Caco-2 (cell line): ENCODE data around the gene GIMAP4. TPM values are rescaled to one million over a fixed set of nuclear protein-coding genes. Genes with fewer than 3 reads are reported as not detected.

Experiments
- BruUV-seq: library from RNA; stranded (reverse); fragments of 400-500 nt; replicated peaks from 2 replicates; lab custom pipeline; 2021; lab: Mats Ljungman, UMichigan
- CTCF ChIA-PET: fragments of 300-600 bp; sonication (Branson Sonifier 250); formaldehyde crosslinking; loops from one replicate; lab custom pipeline; 2022; ENCODE audit warnings: antibody characterized with exemption; lab: Charles Lee
- POLR2A ChIA-PET: fragments of 300-600 bp; sonication (Branson Sonifier 250); formaldehyde crosslinking; loops from one replicate; lab custom pipeline; 2022; ENCODE audit warnings: antibody characterized with exemption; lab: Charles Lee
- DNase-seq, 2 experiments: peaks; one replicate each; pipeline versions ENCODE4 v3.0.0 to v3.0.0-alpha.2; 2020 to 2022
- H3K27me3 ChIP-seq: replicated peaks from 2 replicates; pipeline ENCODE4 v1.6.0; 2011; ENCODE audit warnings: low read length; ENCODE audit not compliant: control insufficient read depth, insufficient read depth
- H3K36me3 ChIP-seq: 2 replicates; pipeline ENCODE4 v1.5.1; 2011; ENCODE audit warnings: low read length; ENCODE audit not compliant: control insufficient read depth, insufficient read depth
- H3K4me1 ChIP-seq: fragments of 250-450 bp; sonication (Bioruptor Pico); 2 replicates; pipeline ENCODE4 v1.5.1; 2020; ENCODE audit warnings: mild to moderate bottlenecking
- H3K4me3 ChIP-seq: 2 replicates; pipeline ENCODE4 v1.5.1; 2011; ENCODE audit warnings: low read depth, mild to moderate bottlenecking, control low read depth, low read length
- H3K9me3 ChIP-seq: fragments of 250-450 bp; sonication (Bioruptor Pico); 2 replicates; pipeline ENCODE4 v1.5.1; 2020; ENCODE audit warnings: mild to moderate bottlenecking, moderate library complexity
- H3K27ac Mint-ChIP-seq: one replicate; pipeline ENCODE4 v1.8.0; 2022; ENCODE audit warnings: mixed read lengths; ENCODE audit not compliant: unreplicated experiment
- H3K27me3 Mint-ChIP-seq: one replicate; pipeline ENCODE4 v1.8.0; 2022; ENCODE audit warnings: mixed read lengths; ENCODE audit not compliant: insufficient read depth, unreplicated experiment
- H3K36me3 Mint-ChIP-seq: one replicate; pipeline ENCODE4 v1.8.0; 2022; ENCODE audit warnings: mild to moderate bottlenecking, mixed read lengths; ENCODE audit not compliant: insufficient read depth, unreplicated experiment
- H3K4me1 Mint-ChIP-seq: one replicate; pipeline ENCODE4 v1.8.0; 2022; ENCODE audit warnings: low read depth, mixed read lengths; ENCODE audit not compliant: unreplicated experiment
- H3K4me3 Mint-ChIP-seq: one replicate; pipeline ENCODE4 v1.8.0; 2022; ENCODE audit warnings: mild to moderate bottlenecking, moderate library complexity, mixed read lengths; ENCODE audit not compliant: unreplicated experiment
- H3K9me3 Mint-ChIP-seq: one replicate; pipeline ENCODE4 v1.8.0; 2022; ENCODE audit warnings: mixed read lengths; ENCODE audit not compliant: unreplicated experiment
- intact Hi-C: fragments of 100-400 bp; cut with micrococcal nuclease; formaldehyde crosslinking; loops from one replicate; pipeline ENCODE4 v1.10.0; 2022; ENCODE audit not compliant: unreplicated experiment
- total RNA-seq: library from RNA; stranded (reverse); gene quantifications from 2 replicates; pipeline ENCODE4 v1.2.3, GENCODE V29; 2022
- TF ChIP-seq, protein P1 (sequence below), 2 experiments: fragments of 200-600 bp in 1 of 2; IDR thresholded peaks; 1 replicate in 1 of 2; 2 replicates in 1 of 2; pipeline versions ENCODE4 v1.5.1 to v1.8.0; 2011 to 2022; ENCODE audit warnings: antibody characterized with exemption in 1 of 2, control low read depth in 1 of 2, inconsistent platforms in 1 of 2, low read depth in 1 of 2, low read length in 1 of 2, mild to moderate bottlenecking in 1 of 2, moderate library complexity in 1 of 2; ENCODE audit not compliant: insufficient read depth in 1 of 2, severe bottlenecking in 1 of 2, unreplicated experiment in 1 of 2

The GIMAP4 gene
- total RNA-seq, 1 experiment from 2014 or later: not detected

DNA sequence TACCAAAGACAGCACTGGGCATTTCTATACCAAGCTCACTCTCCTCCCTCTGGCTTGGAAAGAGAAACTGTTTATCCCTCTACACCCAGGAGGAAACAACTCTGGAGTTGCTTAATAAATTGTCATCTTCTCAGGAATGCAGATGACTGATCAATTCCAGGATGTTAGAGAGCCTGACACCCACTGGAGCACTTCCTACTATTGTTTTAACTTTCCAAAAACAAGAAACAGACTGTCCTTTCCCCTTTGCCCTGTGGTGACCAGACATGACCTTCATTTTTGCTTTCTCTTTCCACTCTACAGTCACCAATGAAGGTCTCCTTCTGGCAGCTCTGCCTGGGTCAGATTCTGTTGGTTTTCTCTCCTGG, 19.6 kb downstream of the GIMAP4 start:
- POLR2A ChIA-PET: no interaction called here
- no peak for DNase-seq
- BruUV-seq: no TSS peak

DNA sequence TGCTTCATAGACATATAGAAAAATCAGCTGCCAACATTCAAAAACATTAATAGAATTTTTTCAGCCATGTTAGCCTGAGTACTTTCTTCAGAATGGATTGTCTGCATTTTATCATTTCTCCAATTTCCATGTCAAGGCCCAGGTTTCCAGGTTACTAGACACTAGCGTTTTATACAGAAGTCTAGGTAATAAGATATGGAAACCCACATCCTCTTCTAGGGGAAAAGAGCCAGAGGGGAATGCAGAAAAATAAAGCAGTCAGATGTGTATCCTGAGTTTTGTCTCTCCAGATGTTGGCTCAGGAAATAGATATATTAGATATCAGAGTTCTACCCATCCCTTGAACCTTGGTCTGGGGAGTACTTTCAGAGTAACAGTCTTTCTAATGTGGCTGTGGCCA, 20.4 kb downstream of the GIMAP4 start:
- Histone ChIP-seq H3K27me3 (no peaks in the 10 kb centered on the region), H3K4me3 (no peak overlapping the region), H3K9me3 (no peaks in the 10 kb centered on the region), H3K4me1 (no peaks in the 10 kb centered on the region), H3K36me3 (no peaks in the 10 kb centered on the region)
- intact Hi-C loops: no loop called here
- no peak for DNase-seq
- no peaks in the 10 kb centered on the region for H3K9me3 Mint-ChIP-seq
- H3K27ac Mint-ChIP-seq: no peak overlapping the region
- no TSS peak for BruUV-seq
- ChIA-PET POLR2A (no interaction called here), CTCF (no interaction called here)
- no peaks in the 10 kb centered on the region for H3K36me3 Mint-ChIP-seq
- H3K4me1 Mint-ChIP-seq: no peaks in the 10 kb centered on the region
- TF ChIP-seq, protein P1, sequence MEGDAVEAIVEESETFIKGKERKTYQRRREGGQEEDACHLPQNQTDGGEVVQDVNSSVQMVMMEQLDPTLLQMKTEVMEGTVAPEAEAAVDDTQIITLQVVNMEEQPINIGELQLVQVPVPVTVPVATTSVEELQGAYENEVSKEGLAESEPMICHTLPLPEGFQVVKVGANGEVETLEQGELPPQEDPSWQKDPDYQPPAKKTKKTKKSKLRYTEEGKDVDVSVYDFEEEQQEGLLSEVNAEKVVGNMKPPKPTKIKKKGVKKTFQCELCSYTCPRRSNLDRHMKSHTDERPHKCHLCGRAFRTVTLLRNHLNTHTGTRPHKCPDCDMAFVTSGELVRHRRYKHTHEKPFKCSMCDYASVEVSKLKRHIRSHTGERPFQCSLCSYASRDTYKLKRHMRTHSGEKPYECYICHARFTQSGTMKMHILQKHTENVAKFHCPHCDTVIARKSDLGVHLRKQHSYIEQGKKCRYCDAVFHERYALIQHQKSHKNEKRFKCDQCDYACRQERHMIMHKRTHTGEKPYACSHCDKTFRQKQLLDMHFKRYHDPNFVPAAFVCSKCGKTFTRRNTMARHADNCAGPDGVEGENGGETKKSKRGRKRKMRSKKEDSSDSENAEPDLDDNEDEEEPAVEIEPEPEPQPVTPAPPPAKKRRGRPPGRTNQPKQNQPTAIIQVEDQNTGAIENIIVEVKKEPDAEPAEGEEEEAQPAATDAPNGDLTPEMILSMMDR (IDR thresholded peaks at IDR 0.05; ENCODE audit: insufficient read depth in 1 of 2, low read depth in 1 of 2, low read length in 1 of 2, severe bottlenecking in 1 of 2, unreplicated experiment in 1 of 2): no peak
- H3K27me3 Mint-ChIP-seq: peaks cover 6% of the 10 kb centered on the region
- H3K4me3 Mint-ChIP-seq: no peak overlapping the region

More for the DNA sequence above, 19.6 kb downstream of the GIMAP4 start:
- H3K27ac Mint-ChIP-seq: no peak overlapping the region
- intact Hi-C loops: no loop called here
- H3K4me1 ChIP-seq: no peaks in the 10 kb centered on the region
- H3K36me3 Mint-ChIP-seq: no peaks in the 10 kb centered on the region
- peaks cover 6% of the 10 kb centered on the region for H3K27me3 Mint-ChIP-seq
- H3K4me3 Mint-ChIP-seq: no peak overlapping the region
- H3K4me3 ChIP-seq: no peak overlapping the region
- H3K4me1 Mint-ChIP-seq: no peaks in the 10 kb centered on the region
- TF ChIP-seq, protein P1 (IDR thresholded peaks at IDR 0.05; ENCODE audit: insufficient read depth in 1 of 2, low read depth in 1 of 2, low read length in 1 of 2, severe bottlenecking in 1 of 2, unreplicated experiment in 1 of 2): no peak
- CTCF ChIA-PET: no interaction called here
- H3K9me3 Mint-ChIP-seq: no peaks in the 10 kb centered on the region
- H3K27me3 ChIP-seq: no peaks in the 10 kb centered on the region
- no peaks in the 10 kb centered on the region for H3K36me3 ChIP-seq
- H3K9me3 ChIP-seq: 0 out of 2 replicates have a peak, but pooled peaks cover 3% of the 10 kb centered on the region

DNA sequence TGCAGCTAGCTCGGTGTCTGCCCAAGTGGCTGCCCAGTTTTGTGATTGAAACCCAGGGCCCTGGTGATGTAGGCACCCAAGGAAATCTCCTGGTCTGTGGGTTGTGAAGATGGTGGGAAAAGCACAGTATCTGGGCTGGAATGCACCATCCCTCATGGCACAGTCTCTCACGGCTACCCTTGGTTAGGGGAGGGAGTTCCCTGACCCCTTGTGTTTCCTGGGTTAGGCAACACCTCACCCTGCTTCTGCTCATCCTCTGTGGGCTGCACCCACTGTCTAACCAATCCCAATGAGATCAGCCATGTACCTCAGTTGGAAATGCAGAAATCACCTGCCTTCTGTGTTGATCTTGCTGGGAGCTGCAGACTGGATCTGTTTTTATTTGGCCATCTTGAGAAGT, 27.6 kb downstream of the GIMAP4 start:
- no peaks in the 10 kb centered on the region for H3K27me3 ChIP-seq
- 0 out of 2 replicates have a peak, but pooled peaks cover 3% of the 10 kb centered on the region for H3K9me3 ChIP-seq
- H3K36me3 ChIP-seq: no peaks in the 10 kb centered on the region
- Mint-ChIP-seq H3K27me3 (peaks cover 3% of the 10 kb centered on the region), H3K36me3 (no peaks in the 10 kb centered on the region), H3K27ac (no peak overlapping the region), H3K9me3 (peaks cover 27% of the 10 kb centered on the region), H3K4me1 (no peaks in the 10 kb centered on the region), H3K4me3 (no peak overlapping the region)
- BruUV-seq: no TSS peak
- ChIA-PET POLR2A (no interaction called here), CTCF (no interaction called here)
- intact Hi-C loops: no loop called here
- no peak overlapping the region for H3K4me3 ChIP-seq
- TF ChIP-seq, protein P1 (IDR thresholded peaks at IDR 0.05; ENCODE audit: insufficient read depth in 1 of 2, low read depth in 1 of 2, low read length in 1 of 2, severe bottlenecking in 1 of 2, unreplicated experiment in 1 of 2): no peak
- no peak for DNase-seq
- H3K4me1 ChIP-seq: no peaks in the 10 kb centered on the region
